ENCODE data around the gene KIAA1217. TPM values are rescaled to one million over a fixed set of nuclear protein-coding genes. Genes with fewer than 3 reads are reported as not detected.

KIAA1217 gene
- total and polyA plus RNA-seq, 2 of the 4 experiments (the other 2 are of a cell fraction) = 3.4 to 4.4 TPM

- H2BK120ac ChIP-seq (ENCODE audit: low read depth, low read length) = no peak overlapping the region
- POLR2A ChIA-PET (ENCODE audit: unreplicated experiment) = no interaction called here
- H3K9me1 ChIP-seq (ENCODE audit: insufficient read depth, low read length) = 0 out of 2 replicates have a peak, but pooled peaks cover 3% of the 10 kb centered on the region
- no peaks in the 10 kb centered on the region for H3K36me3 ChIP-seq (ENCODE audit: control insufficient read depth, insufficient read depth, low read length)
- no peak overlapping the region for H2BK20ac ChIP-seq (ENCODE audit: low read depth, low read length)
- no peak overlapping the region for H2AK5ac ChIP-seq (ENCODE audit: low read depth, low read length)
- H4K20me1 ChIP-seq (ENCODE audit: insufficient read depth, low read length) = no peaks in the 10 kb centered on the region
- in situ Hi-C loops (cut with MboI; ENCODE audit: low sequenced_read_pairs) = loop anchor here (25.0 kb wide), 1 partner anchor 1191 kb away; no protein-coding TSS in a partner anchor
- no peaks in the 10 kb centered on the region for H3K79me1 ChIP-seq (ENCODE audit: low read depth in 1 of 2, low read length in 2 of 2)
- H3K4ac ChIP-seq (ENCODE audit: low read depth, low read length) = no peak overlapping the region
- no peak for ATAC-seq (ENCODE audit: low read depth)
- H3K56ac ChIP-seq (ENCODE audit: extremely low read depth, insufficient read depth, low read length) = no peak overlapping the region
- H3K18ac ChIP-seq (ENCODE audit: low read depth, low read length) = no peak overlapping the region
- no peak overlapping the region for H3K4me3 ChIP-seq (ENCODE audit: insufficient read depth, low read depth, low read length)
- H3K27ac ChIP-seq (ENCODE audit: insufficient read depth, low read length) = no peak overlapping the region
- H4K91ac ChIP-seq (ENCODE audit: insufficient read depth, low read depth, low read length) = no peak overlapping the region
- CTCF ChIA-PET = no interaction called here
- no peak overlapping the region for H3K14ac ChIP-seq (replicated peaks; ENCODE audit: low read depth, low read length)
- TF ChIP-seq RAD21 (IDR thresholded peaks at IDR 0.05; ENCODE audit: low read length) = no peak
- no peak for TF ChIP-seq SMC3 (IDR thresholded peaks at IDR 0.05; ENCODE audit: low read depth, low read length)
- TF ChIP-seq MAFK (IDR thresholded peaks at IDR 0.05; ENCODE audit: low read depth, low read length) = no peak
- TF ChIP-seq RFX5 (IDR thresholded peaks at IDR 0.05; ENCODE audit: low read depth, low read length) = no peak
- TF ChIP-seq CTCF (conservative IDR thresholded peaks at IDR 0.05; ENCODE audit: low read depth, low read length) = no peak
- TF ChIP-seq FOS (IDR thresholded peaks at IDR 0.05; ENCODE audit: low read depth, low read length) = no peak
- TF ChIP-seq MAZ (IDR thresholded peaks at IDR 0.05; ENCODE audit: borderline replicate concordance, low read depth, low read length) = no peak
- no peak for TF ChIP-seq POLR2A (IDR thresholded peaks at IDR 0.05; ENCODE audit: low read depth, low read length)
- no peak for TF ChIP-seq BHLHE40 (IDR thresholded peaks at IDR 0.05; ENCODE audit: low read depth, low read length)
- TF ChIP-seq RCOR1 (IDR thresholded peaks at IDR 0.05; ENCODE audit: insufficient replicate concordance, low read length) = no peak
- TF ChIP-seq CHD1 (IDR thresholded peaks at IDR 0.05; ENCODE audit: low read depth, low read length) = no peak
- no peak for TF ChIP-seq NFE2L2 (IDR thresholded peaks at IDR 0.05; ENCODE audit: low read depth, low read length)
- no peak for TF ChIP-seq USF2 (IDR thresholded peaks at IDR 0.05; ENCODE audit: low read depth, low read length)
- TF ChIP-seq ELK1 (IDR thresholded peaks at IDR 0.05; ENCODE audit: borderline replicate concordance, low read depth, low read length) = no peak
- no peak for TF ChIP-seq CEBPB (IDR thresholded peaks at IDR 0.05; ENCODE audit: low read depth, low read length)
- TF ChIP-seq MXI1 (IDR thresholded peaks at IDR 0.05; ENCODE audit: borderline replicate concordance, low read depth, low read length) = no peak
- no peak overlapping the region for H4K8ac ChIP-seq (ENCODE audit: low read depth in 2 of 2, low read length in 2 of 2)
- H3K9me3 ChIP-seq (ENCODE audit: control insufficient read depth, insufficient read depth, low read length) = no peaks in the 10 kb centered on the region
- H2AFZ ChIP-seq (replicated peaks; ENCODE audit: low read length, poor library complexity) = no peak overlapping the region
- H3K4me2 ChIP-seq (ENCODE audit: low read depth, low read length) = no peak overlapping the region
- no peak overlapping the region for H4K5ac ChIP-seq (ENCODE audit: low read depth, low read length)
- intact Hi-C loops (cut with micrococcal nuclease) = no loop called here
- H3K4me1 ChIP-seq (ENCODE audit: control insufficient read depth, insufficient read depth, low read length) = peaks cover 6% of the 10 kb centered on the region
- H3K27me3 ChIP-seq (ENCODE audit: control insufficient read depth, insufficient read depth, low read length) = no peaks in the 10 kb centered on the region; the same call in none of the 2 replicates
- H2AK9ac ChIP-seq (replicated peaks; ENCODE audit: low read depth, low read length, poor library complexity) = no peak overlapping the region
- H3K23ac ChIP-seq (ENCODE audit: low read depth, low read length) = no peak overlapping the region
- DNase-seq = no peak
- H2BK5ac ChIP-seq (ENCODE audit: low read depth, low read length, poor library complexity, severe bottlenecking) = no peak overlapping the region
- whole genome bisulfite sequencing, 2 experiments (ENCODE audit: extremely low coverage in 2 of 2, insufficient read length in 1 of 2) = no CpG with 5 or more reads among the region's 6 CpGs
- dilution Hi-C loops (cut with HindIII; ENCODE audit: low sequenced_read_pairs, unreplicated experiment) = no loop called here
- BruUV-seq (replicated peaks) = no TSS peak
- no peak overlapping the region for H3K9ac ChIP-seq (ENCODE audit: low read depth, low read length)
- H2BK15ac ChIP-seq (ENCODE audit: low read depth, low read length) = no peak overlapping the region
Observed at GRCh38 chr10:24353319-24353718, 144.4 kb downstream of the KIAA1217 start.
